HG03565 (cell line): ENCODE measurements around the gene FRMD5.

Experiments
- ATAC-seq: cut with Tn5 transposase; IDR thresholded peaks from one replicate; pipeline ENCODE4 v1.9.1; 2021; ENCODE audit warnings: mild to moderate bottlenecking, moderate library complexity; ENCODE audit not compliant: unreplicated experiment

FRMD5 gene

GRCh38 chr15:44163370-44163769 lies 31.7 kb downstream of the FRMD5 start:
- no peak for ATAC-seq

GRCh38 chr15:44160796-44161195 lies 34.3 kb downstream of the FRMD5 start:
- ATAC-seq: no peak

- no peak for ATAC-seq
These were observed 35.6 kb downstream of the FRMD5 start for GRCh38 chr15:44159492-44159891.

GRCh38 chr15:44158111-44158510 lies 37.0 kb downstream of the FRMD5 start:
- ATAC-seq: no peak

- no peak for ATAC-seq
These were observed 37.4 kb downstream of the FRMD5 start for GRCh38 chr15:44157679-44158078.

- ATAC-seq: no peak
These were observed 41.7 kb downstream of the FRMD5 start for GRCh38 chr15:44153352-44153751.

GRCh38 chr15:44149224-44149623 lies 45.8 kb downstream of the FRMD5 start:
- no peak for ATAC-seq

- ATAC-seq: no peak
These were observed 46.5 kb downstream of the FRMD5 start for GRCh38 chr15:44148580-44148979.

- ATAC-seq: no peak
These were observed 47.4 kb downstream of the FRMD5 start for GRCh38 chr15:44147636-44148035.

- no peak for ATAC-seq
These were observed 49.6 kb downstream of the FRMD5 start for GRCh38 chr15:44145495-44145894.

- no peak for ATAC-seq
These were observed 50.1 kb downstream of the FRMD5 start for GRCh38 chr15:44144992-44145391.

GRCh38 chr15:44144184-44144583 lies 50.9 kb downstream of the FRMD5 start:
- no peak for ATAC-seq

GRCh38 chr15:44137750-44138149 lies 57.3 kb downstream of the FRMD5 start:
- ATAC-seq: no peak

- no peak for ATAC-seq
These were observed 58.0 kb downstream of the FRMD5 start for GRCh38 chr15:44136991-44137477.

GRCh38 chr15:44132057-44132456 lies 63.0 kb downstream of the FRMD5 start:
- no peak for ATAC-seq

- no peak for ATAC-seq
These were observed 64.3 kb downstream of the FRMD5 start for GRCh38 chr15:44130778-44131177.

- no peak for ATAC-seq
These were observed 65.2 kb downstream of the FRMD5 start for GRCh38 chr15:44129911-44130310.

GRCh38 chr15:44128443-44128842 lies 66.6 kb downstream of the FRMD5 start:
- no peak for ATAC-seq

GRCh38 chr15:44125879-44126278 lies 69.2 kb downstream of the FRMD5 start:
- no peak for ATAC-seq

- ATAC-seq: no peak
These were observed 92.3 kb downstream of the FRMD5 start for GRCh38 chr15:44102675-44103254.

GRCh38 chr15:44101944-44102343 lies 93.1 kb downstream of the FRMD5 start:
- ATAC-seq: no peak

GRCh38 chr15:44101286-44101685 lies 93.8 kb downstream of the FRMD5 start:
- no peak for ATAC-seq

- ATAC-seq: no peak
These were observed 95.4 kb downstream of the FRMD5 start for GRCh38 chr15:44099671-44100070.
